IMR-90 (cell line): ENCODE data around the gene TIMM50. TPM values are rescaled to one million over a fixed set of nuclear protein-coding genes. Genes with fewer than 3 reads are reported as not detected.

Experiments used
- ATAC-seq: fragments of 200-7000 bp; cut with Tn5 transposase; 2 replicates; pipeline ENCODE4 v1.9.1; 2020; ENCODE audit warnings: low read depth, mild to moderate bottlenecking, moderate library complexity
- BruUV-seq: library from RNA; stranded (reverse); fragments of 400-500 nt; replicated peaks from 2 replicates; lab custom pipeline; 2021; lab: Mats Ljungman, UMichigan
- CTCF ChIA-PET: fragments of 300-600 bp; formaldehyde crosslinking; extraction: SDS; loops from one replicate; lab custom pipeline; 2021; ENCODE audit warnings: antibody characterized with exemption; lab: Yijun Ruan, JAX
- POLR2A ChIA-PET: fragments of 300-600 bp; sonication (Branson Sonifier 250); formaldehyde crosslinking; loops from one replicate; lab custom pipeline; 2022; ENCODE audit warnings: antibody characterized with exemption; ENCODE audit not compliant: unreplicated experiment; lab: Charles Lee
- DNase-seq: peaks from one replicate; pipeline ENCODE4 v3.0.0; 2013
- H2AFZ ChIP-seq: replicated peaks from 2 replicates; pipeline ENCODE3; 2013; ENCODE audit warnings: low read length, mild to moderate bottlenecking; ENCODE audit not compliant: poor library complexity
- H2AK5ac ChIP-seq: 2 replicates; pipeline ENCODE4 v1.6.1; 2013; ENCODE audit warnings: low read depth, low read length, inconsistent platforms
- H2AK9ac ChIP-seq: replicated peaks from 2 replicates; pipeline ENCODE3; 2013; ENCODE audit warnings: mild to moderate bottlenecking, low read depth, low read length, moderate library complexity; ENCODE audit not compliant: poor library complexity
- H2BK120ac ChIP-seq: 2 replicates; pipeline ENCODE4 v1.6.1; 2013; ENCODE audit warnings: low read depth, low read length, inconsistent platforms
- H2BK15ac ChIP-seq: 3 replicates; pipeline ENCODE4 v1.6.1; 2013; ENCODE audit warnings: low read depth, low read length, inconsistent platforms
- H2BK20ac ChIP-seq: 2 replicates; pipeline ENCODE4 v1.6.1; 2013; ENCODE audit warnings: low read depth, mild to moderate bottlenecking, inconsistent platforms, low read length, moderate library complexity
- H2BK5ac ChIP-seq: 2 replicates; pipeline ENCODE4 v1.6.1; 2013; ENCODE audit warnings: mild to moderate bottlenecking, low read depth, low read length, inconsistent platforms; ENCODE audit not compliant: poor library complexity, severe bottlenecking
- H3K14ac ChIP-seq: replicated peaks from 2 replicates; pipeline ENCODE4 v1.6.1; 2013; ENCODE audit warnings: low read depth, low read length, inconsistent platforms
- H3K18ac ChIP-seq: 2 replicates; pipeline ENCODE4 v1.6.1; 2013; ENCODE audit warnings: low read depth, low read length, control low read depth
- H3K23ac ChIP-seq: 2 replicates; pipeline ENCODE4 v1.6.1; 2013; ENCODE audit warnings: low read depth, low read length, inconsistent platforms
- H3K27ac ChIP-seq: 2 replicates; pipeline ENCODE4 v1.5.1; 2013; ENCODE audit warnings: mild to moderate bottlenecking, control low read depth, low read length; ENCODE audit not compliant: insufficient read depth
- H3K27me3 ChIP-seq: 2 replicates; pipeline ENCODE4 v1.6.1; 2013; ENCODE audit warnings: low read length; ENCODE audit not compliant: control insufficient read depth, insufficient read depth
- H3K36me3 ChIP-seq: 2 replicates; pipeline ENCODE4 v1.6.1; 2013; ENCODE audit warnings: low read length, mixed read lengths; ENCODE audit not compliant: control insufficient read depth, insufficient read depth
- H3K4ac ChIP-seq: 2 replicates; pipeline ENCODE4 v1.6.1; 2013; ENCODE audit warnings: low read depth, low read length, inconsistent platforms
- H3K4me1 ChIP-seq: 2 replicates; pipeline ENCODE4 v1.6.1; 2013; ENCODE audit warnings: low read length, mixed read lengths; ENCODE audit not compliant: control insufficient read depth, insufficient read depth
- H3K4me2 ChIP-seq: 2 replicates; pipeline ENCODE4 v1.6.1; 2013; ENCODE audit warnings: low read depth, mild to moderate bottlenecking, control low read depth, low read length, moderate library complexity
- H3K4me3 ChIP-seq: 2 replicates; pipeline ENCODE4 v1.5.1; 2013; ENCODE audit warnings: low read depth, mild to moderate bottlenecking, control low read depth, low read length, moderate library complexity; ENCODE audit not compliant: insufficient read depth
- H3K56ac ChIP-seq: 2 replicates; pipeline ENCODE4 v1.6.1; 2013; ENCODE audit warnings: low read length, inconsistent platforms; ENCODE audit not compliant: insufficient read depth; ENCODE audit errors: extremely low read depth
- H3K79me1 ChIP-seq, 2 experiments: 2 replicates each; pipeline ENCODE4 v1.6.1; 2013; ENCODE audit warnings: low read length in 2 of 2, inconsistent platforms in 1 of 2, low read depth in 1 of 2
- H3K9ac ChIP-seq: 2 replicates; pipeline ENCODE4 v1.6.1; 2013; ENCODE audit warnings: low read depth, low read length, control low read depth
- H3K9me1 ChIP-seq: 2 replicates; pipeline ENCODE4 v1.6.1; 2013; ENCODE audit warnings: low read length, inconsistent platforms; ENCODE audit not compliant: insufficient read depth
- H3K9me3 ChIP-seq: 2 replicates; pipeline ENCODE4 v1.6.1; 2013; ENCODE audit warnings: low read length; ENCODE audit not compliant: control insufficient read depth, insufficient read depth
- H4K20me1 ChIP-seq: 2 replicates; pipeline ENCODE4 v1.6.1; 2013; ENCODE audit warnings: low read length, inconsistent platforms; ENCODE audit not compliant: insufficient read depth
- H4K5ac ChIP-seq: 2 replicates; pipeline ENCODE4 v1.6.1; 2013; ENCODE audit warnings: mild to moderate bottlenecking, low read depth, low read length, control low read depth
- H4K8ac ChIP-seq, 2 experiments: 2 replicates each; pipeline ENCODE4 v1.6.1; 2013; ENCODE audit warnings: low read depth in 2 of 2, low read length in 2 of 2, control low read depth in 1 of 2, inconsistent platforms in 1 of 2
- H4K91ac ChIP-seq: 2 replicates; pipeline ENCODE4 v1.6.1; 2013; ENCODE audit warnings: low read depth, low read length, inconsistent platforms; ENCODE audit not compliant: insufficient read depth
- BHLHE40 ChIP-seq: fragments of 150-350 bp; IDR thresholded peaks from 2 replicates; pipeline ENCODE4 v1.6.1; 2016; ENCODE audit warnings: mild to moderate bottlenecking, low read depth, low read length
- CHD1 ChIP-seq: IDR thresholded peaks from 2 replicates; pipeline ENCODE4 v1.6.1; 2012; ENCODE audit warnings: low read depth, low read length, improper control_type of control experiment
- CTCF ChIP-seq: conservative IDR thresholded peaks from 2 replicates; pipeline ENCODE4 v1.5.1; 2012; ENCODE audit warnings: mild to moderate bottlenecking, low read depth, low read length, improper control_type of control experiment
- ELK1 ChIP-seq: fragments of 150-350 bp; IDR thresholded peaks from 2 replicates; pipeline ENCODE4 v1.6.1; 2016; ENCODE audit warnings: low read depth, mild to moderate bottlenecking, low read length, moderate library complexity, borderline replicate concordance
- FOS ChIP-seq: fragments of 150-350 bp; IDR thresholded peaks from 2 replicates; pipeline ENCODE4 v1.6.1; 2016; ENCODE audit warnings: low read depth, low read length
- MAZ ChIP-seq: IDR thresholded peaks from 2 replicates; pipeline ENCODE4 v1.6.1; 2012; ENCODE audit warnings: low read depth, mild to moderate bottlenecking, low read length, improper control_type of control experiment, moderate library complexity, borderline replicate concordance
- MXI1 ChIP-seq: IDR thresholded peaks from 2 replicates; pipeline ENCODE4 v1.6.1; 2012; ENCODE audit warnings: low read depth, mild to moderate bottlenecking, low read length, moderate library complexity, borderline replicate concordance
- NFE2L2 ChIP-seq: fragments of 150-350 bp; IDR thresholded peaks from 2 replicates; pipeline ENCODE4 v1.6.1; 2016; ENCODE audit warnings: low read depth, mild to moderate bottlenecking, low read length
- POLR2A ChIP-seq: IDR thresholded peaks from 2 replicates; pipeline ENCODE4 v1.6.1; 2012; ENCODE audit warnings: mild to moderate bottlenecking, low read depth, low read length
- RAD21 ChIP-seq: IDR thresholded peaks from 2 replicates; pipeline ENCODE4 v1.6.1; 2012; ENCODE audit warnings: low read length, improper control_type of control experiment
- RCOR1 ChIP-seq: IDR thresholded peaks from 2 replicates; pipeline ENCODE4 v1.6.1; 2012; ENCODE audit warnings: mild to moderate bottlenecking, low read length, improper control_type of control experiment; ENCODE audit not compliant: insufficient replicate concordance
- WGBS, 2 experiments: methylation state at CpG; one replicate each; pipeline versions ENCODE4 v1.1.5 to v1.1.7; 2013; ENCODE audit warnings: missing lambda C conversion rate in 2 of 2; ENCODE audit not compliant: insufficient read length in 1 of 2; ENCODE audit errors: extremely low coverage in 2 of 2; 5-methylcytosine and 5-hydroxymethylcytosine counted together
- dilution Hi-C: fragments of 300-500 bp; cut with HindIII; formaldehyde crosslinking; loops from one replicate; pipeline ENCODE4 v1.14.3; 2018; ENCODE audit warnings: low sequenced_read_pairs; ENCODE audit not compliant: unreplicated experiment
- in situ Hi-C: fragments of 300-500 bp; cut with MboI; formaldehyde crosslinking; loops from 3 replicates; pipeline ENCODE4 v1.14.3; 2019; ENCODE audit warnings: low sequenced_read_pairs, inconsistent platforms, mixed read lengths
- intact Hi-C: fragments of 100-400 bp; cut with micrococcal nuclease; formaldehyde crosslinking; loops from 2 replicates; pipeline ENCODE4 v1.10.0; 2022
- polyA plus RNA-seq, 3 experiments: library from polyadenylated mRNA; depleted of rRNA; stranded (reverse); fragments of >200 nt; gene quantifications; 2 replicates each; pipeline ENCODE4 v1.2.3, GENCODE V29; 2012; ENCODE audit warnings: low replicate concordance in 1 of 3
- total RNA-seq: library from RNA; depleted of rRNA; stranded (reverse); fragments of >200 nt; gene quantifications from 2 replicates; pipeline ENCODE4 v1.2.3, GENCODE V29; 2012

The TIMM50 gene
- total and polyA plus RNA-seq, 2 of the 4 experiments (the other 2 are of a cell fraction), result 52.0 to 76.8 TPM

DNA sequence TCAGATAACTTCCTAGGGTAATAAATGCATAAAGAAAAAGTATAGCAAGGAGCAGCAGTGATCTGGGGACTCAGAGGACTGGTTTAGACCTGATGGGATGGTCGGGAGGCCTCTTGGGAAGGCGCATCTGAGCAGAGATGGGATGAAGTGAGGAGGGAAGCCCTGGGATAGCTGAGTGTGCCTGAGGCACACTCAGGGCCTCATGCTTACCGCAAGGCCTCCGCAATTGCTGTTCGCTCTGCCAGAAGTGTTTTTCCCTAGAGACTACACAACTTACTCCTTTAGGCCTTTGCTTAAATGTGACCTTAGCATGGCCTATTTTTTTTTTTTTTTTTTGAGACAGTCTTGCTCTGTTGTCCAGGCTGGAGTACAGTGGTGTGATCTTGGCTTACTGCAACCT is 14.0 kb downstream of the TIMM50 start:
- no peak overlapping the region for H2AFZ ChIP-seq
- no peak overlapping the region for H3K14ac ChIP-seq
- no peak overlapping the region for H3K56ac ChIP-seq
- no peak overlapping the region for H4K91ac ChIP-seq
- H3K9ac ChIP-seq, result no peak overlapping the region
- no peaks in the 10 kb centered on the region for H3K79me1 ChIP-seq
- H3K4ac ChIP-seq, result no peak overlapping the region
- H2BK20ac ChIP-seq, result no peak overlapping the region
- ChIA-PET CTCF (no interaction called here), POLR2A (no interaction called here)
- in situ Hi-C loops (no loop called here), intact Hi-C loops (loop anchor here (5.0 kb wide), 2 partner anchors 38 to 178 kb away; partner anchors contain the start of gene EID2B), dilution Hi-C loops (no loop called here)
- no peak overlapping the region for H4K8ac ChIP-seq
- H3K36me3 ChIP-seq, result peaks cover 13% of the 10 kb centered on the region
- H4K20me1 ChIP-seq, result no peaks in the 10 kb centered on the region
- no peak overlapping the region for H3K18ac ChIP-seq
- no TSS peak for BruUV-seq
- H2BK15ac ChIP-seq, result no peak overlapping the region
- no peak overlapping the region for H3K23ac ChIP-seq
- H2AK5ac ChIP-seq, result no peak overlapping the region
- H2BK120ac ChIP-seq, result no peak overlapping the region
- DNase-seq (no peak), ATAC-seq (no peak)
- 100% methylated on average over 2 of the region's 5 CpGs; no CpG with 5 or more reads in 1 of the 2 experiments for WGBS, 2 experiments
- H4K5ac ChIP-seq, result no peak overlapping the region
- no peak for TF ChIP-seq ELK1
- no peak for TF ChIP-seq BHLHE40
- no peak for TF ChIP-seq MXI1
- no peak for TF ChIP-seq CHD1
- TF ChIP-seq RAD21, result no peak
- no peak for TF ChIP-seq CTCF
- TF ChIP-seq RCOR1, result no peak
- no peak for TF ChIP-seq POLR2A
- no peak for TF ChIP-seq MAZ
- TF ChIP-seq NFE2L2, result no peak
- TF ChIP-seq FOS, result no peak
- H3K4me3 ChIP-seq, result no peak overlapping the region
- H3K9me1 ChIP-seq, result peaks cover 3% of the 10 kb centered on the region
- no peak overlapping the region for H3K4me2 ChIP-seq
- no peak overlapping the region for H2BK5ac ChIP-seq
- no peak overlapping the region for H2AK9ac ChIP-seq
- H3K27me3 ChIP-seq, result peaks cover 25% of the 10 kb centered on the region
- peaks cover 3% of the 10 kb centered on the region; the same call in 1 of the 2 replicates for H3K4me1 ChIP-seq
- no peaks in the 10 kb centered on the region for H3K9me3 ChIP-seq
- no peak overlapping the region for H3K27ac ChIP-seq
